Right atrium auricular region (tissue), 2 donors: ENCODE measurements around the gene MYO1D. TPM values are rescaled to one million over a fixed set of nuclear protein-coding genes. Genes with fewer than 3 reads are reported as not detected.

Experiments used
- DNase-seq: peaks from one replicate; pipeline ENCODE4 v3.0.0-alpha.2; 2019; ENCODE audit warnings: low spot score
- H3K27ac ChIP-seq, 2 donors: fragments of 200-600 bp; sonication (generic); 1 replicate in 1 of 2; 2 replicates in 1 of 2; pipeline ENCODE4 v1.5.1; 2016 to 2019
- H3K27me3 ChIP-seq, 2 donors: fragments of 200-600 bp; sonication (generic); one replicate each; pipeline versions ENCODE4 v1.5.1 to v1.6.0; 2017 to 2019
- H3K36me3 ChIP-seq: fragments of 200-600 bp; sonication (generic); one replicate; pipeline ENCODE4 v1.5.1; 2016
- H3K4me1 ChIP-seq, 2 donors: fragments of 200-600 bp; sonication (generic); one replicate each; pipeline versions ENCODE4 v1.5.1 to v1.6.0; 2017 to 2019
- H3K4me3 ChIP-seq, 2 donors: fragments of 200-600 bp; sonication (generic); 1 replicate in 1 of 2; 2 replicates in 1 of 2; pipeline ENCODE4 v1.5.1; 2017 to 2019; ENCODE audit warnings: mild to moderate bottlenecking in 1 of 2, moderate library complexity in 1 of 2
- H3K9me3 ChIP-seq, 2 donors: fragments of 200-600 bp; sonication (generic); one replicate each; pipeline ENCODE4 v1.5.1; 2019
- CTCF ChIP-seq, 2 donors: fragments of 200-600 bp; sonication (generic); IDR thresholded peaks; one replicate each; pipeline ENCODE4 v1.5.1; 2019; ENCODE audit warnings: antibody characterized with exemption in 2 of 2
- total RNA-seq, 2 donors: library from RNA; depleted of rRNA; stranded (reverse); fragments of >200 nt; gene quantifications; one replicate each; pipeline ENCODE4 v1.1.0, GENCODE V29; 2016

MYO1D gene
- total RNA-seq, 2 donors from 2014 or later = 21.9 to 25.1 TPM

GRCh38 chr17:32684087-32684958, 192.6 kb downstream of the MYO1D start:
- no peaks in the 10 kb centered on the region for H3K27me3 ChIP-seq
- DNase-seq = no peak
- H3K4me1 ChIP-seq = no peaks in the 10 kb centered on the region
- no peak for TF ChIP-seq CTCF (IDR thresholded peaks at IDR 0.05)
- H3K36me3 ChIP-seq = no peaks in the 10 kb centered on the region
- H3K4me3 ChIP-seq = no peak overlapping the region
- H3K9me3 ChIP-seq = peaks cover 0 to 6% of the 10 kb centered on the region in 2 donors
- H3K27ac ChIP-seq = no peak overlapping the region

GRCh38 chr17:32673964-32674363, 203.0 kb downstream of the MYO1D start:
- no peak for DNase-seq
- no peak overlapping the region for H3K27ac ChIP-seq

GRCh38 chr17:32672711-32673110, 204.2 kb downstream of the MYO1D start:
- H3K36me3 ChIP-seq = no peaks in the 10 kb centered on the region
- H3K9me3 ChIP-seq = no peaks in the 10 kb centered on the region
- H3K27me3 ChIP-seq = no peaks in the 10 kb centered on the region
- H3K4me3 ChIP-seq = no peak overlapping the region
- DNase-seq = no peak
- peak overlapping the region in 1 of 2 donors; percentile 1 for H3K27ac ChIP-seq
- no peak for TF ChIP-seq CTCF (IDR thresholded peaks at IDR 0.05)
- H3K4me1 ChIP-seq = peaks cover 0 to 14% of the 10 kb centered on the region in 2 donors

More at GRCh38 chr17:32673964-32674363, 203.0 kb downstream of the MYO1D start:
- H3K4me3 ChIP-seq = no peak overlapping the region
- no peaks in the 10 kb centered on the region for H3K27me3 ChIP-seq
- TF ChIP-seq CTCF (IDR thresholded peaks at IDR 0.05) = no peak
- no peaks in the 10 kb centered on the region for H3K9me3 ChIP-seq
- H3K4me1 ChIP-seq = peaks cover 0 to 14% of the 10 kb centered on the region in 2 donors
- no peaks in the 10 kb centered on the region for H3K36me3 ChIP-seq

GRCh38 chr17:32671896-32672295, 205.0 kb downstream of the MYO1D start:
- Histone ChIP-seq H3K9me3 (no peaks in the 10 kb centered on the region), H3K4me3 (no peak overlapping the region), H3K4me1 (peaks cover 0 to 14% of the 10 kb centered on the region in 2 donors), H3K27ac (no peak overlapping the region), H3K36me3 (no peaks in the 10 kb centered on the region), H3K27me3 (no peaks in the 10 kb centered on the region)
- DNase-seq = no peak
- no peak for TF ChIP-seq CTCF (IDR thresholded peaks at IDR 0.05)

- Histone ChIP-seq H3K27ac (no peak overlapping the region), H3K4me3 (no peak overlapping the region), H3K9me3 (no peaks in the 10 kb centered on the region), H3K27me3 (no peaks in the 10 kb centered on the region), H3K36me3 (no peaks in the 10 kb centered on the region), H3K4me1 (no peaks in the 10 kb centered on the region)
- no peak for DNase-seq
- no peak for TF ChIP-seq CTCF (IDR thresholded peaks at IDR 0.05)
Measured at GRCh38 chr17:32664936-32665583, 211.9 kb downstream of the MYO1D start.
